CD4-positive, alpha-beta T cell treated with Interleukin-10 for 1 hour (primary cell): ENCODE data around the gene TRIM33.
"Not testable (repeated sequence)": the region's sequence is repeated elsewhere in the genome, so short reads cannot be mapped to it uniquely, and the experiment has no call there.

Experiments used
- DNase-seq: peaks from one replicate; pipeline ENCODE4 v3.0.0-alpha.2; 2020

Gene TRIM33

DNA sequence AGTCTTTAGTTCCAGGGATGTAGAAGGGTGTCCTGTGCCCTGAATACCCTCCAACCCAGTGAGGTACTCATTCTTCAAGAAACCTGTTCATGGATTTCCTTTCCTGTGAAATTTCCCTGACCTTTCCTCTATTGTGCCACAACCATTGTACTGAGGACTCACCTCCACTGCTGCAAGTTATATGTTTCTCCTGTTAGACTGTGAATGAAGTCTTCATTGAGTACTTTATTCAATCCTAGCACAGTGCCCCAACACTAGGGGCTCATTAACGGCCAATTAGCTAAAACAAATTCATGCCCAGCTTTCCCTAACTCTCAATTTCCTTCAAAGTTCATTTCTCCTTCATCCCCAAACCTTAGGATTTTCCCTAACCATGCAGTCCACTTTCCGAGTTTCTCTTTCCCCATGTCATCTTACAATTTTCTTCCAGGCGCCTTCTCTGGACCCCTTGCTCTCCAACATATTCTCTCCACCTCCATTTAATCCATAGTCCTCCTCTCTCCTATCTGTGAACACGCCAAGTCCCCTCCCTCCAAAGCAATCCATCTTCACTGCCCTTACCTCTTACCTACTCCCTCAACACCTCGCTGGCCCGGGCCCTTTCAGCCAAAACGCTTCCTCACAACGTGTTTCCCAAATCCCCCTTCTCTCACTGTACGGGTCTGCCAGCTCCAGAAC, 1.3 kb downstream of the TRIM33 start:
- DNase-seq, result no peak

DNA sequence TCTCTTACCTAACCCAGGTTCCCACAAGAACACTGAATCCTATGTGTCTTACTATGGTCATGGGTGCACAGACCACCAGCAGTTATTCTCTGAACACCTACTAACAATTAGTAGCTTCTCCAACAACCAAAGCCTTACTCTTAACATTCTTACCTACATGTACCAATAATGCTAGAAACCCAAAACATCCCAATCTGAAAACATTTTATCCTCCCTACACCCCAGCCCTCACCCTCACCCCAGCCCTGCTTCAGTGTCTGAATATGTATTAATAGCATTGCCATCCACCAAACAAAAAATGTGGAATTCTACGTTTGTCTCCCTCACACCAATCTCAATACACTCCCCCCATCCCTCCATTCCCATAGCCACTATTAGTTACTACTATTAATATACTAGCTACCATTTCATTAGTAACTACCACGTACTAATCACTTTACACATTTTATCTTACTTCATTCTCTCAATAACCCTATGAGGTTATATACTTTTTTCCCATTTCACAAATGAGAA, 2.6 kb downstream of the TRIM33 start:
- no peak for DNase-seq

DNA sequence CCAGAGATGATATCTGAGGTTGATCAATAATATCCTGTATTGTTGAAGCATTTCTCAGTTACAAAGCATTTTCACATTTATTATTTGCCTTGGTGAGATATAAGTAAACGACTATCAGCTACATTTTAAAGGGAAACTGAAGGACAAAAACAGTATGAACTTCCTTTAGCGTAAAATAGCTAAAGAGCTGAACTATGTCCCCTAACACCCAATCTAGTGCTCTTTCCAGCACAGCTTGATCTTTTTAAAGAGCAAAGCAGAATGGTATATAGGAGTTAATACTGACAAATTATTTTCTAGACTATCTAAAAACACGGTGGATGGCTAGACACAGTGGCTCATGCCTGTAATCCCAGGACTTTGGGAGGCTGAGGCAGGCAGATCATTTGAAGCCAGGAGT, 3.5 kb downstream of the TRIM33 start:
- no peak for DNase-seq

DNA sequence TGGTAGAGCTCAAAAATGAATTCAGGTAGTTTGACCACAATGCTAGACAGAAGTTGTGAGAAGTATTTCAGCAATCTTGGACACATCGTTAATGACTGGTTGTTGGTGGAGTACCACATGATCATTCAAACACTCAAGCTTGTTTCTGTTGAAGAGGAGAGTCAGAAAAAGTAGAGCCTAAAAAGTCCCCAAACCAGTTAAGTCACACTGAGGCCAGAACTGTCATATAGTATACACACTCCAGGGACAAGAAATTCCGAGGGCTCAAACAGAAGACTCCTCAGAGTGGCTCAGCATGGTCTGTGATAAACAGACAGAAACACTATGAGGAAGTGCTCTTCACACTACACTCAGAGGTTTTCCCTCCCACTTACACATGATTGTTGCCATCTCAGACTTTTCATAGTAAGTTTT, 5.8 kb downstream of the TRIM33 start:
- no peak for DNase-seq

DNA sequence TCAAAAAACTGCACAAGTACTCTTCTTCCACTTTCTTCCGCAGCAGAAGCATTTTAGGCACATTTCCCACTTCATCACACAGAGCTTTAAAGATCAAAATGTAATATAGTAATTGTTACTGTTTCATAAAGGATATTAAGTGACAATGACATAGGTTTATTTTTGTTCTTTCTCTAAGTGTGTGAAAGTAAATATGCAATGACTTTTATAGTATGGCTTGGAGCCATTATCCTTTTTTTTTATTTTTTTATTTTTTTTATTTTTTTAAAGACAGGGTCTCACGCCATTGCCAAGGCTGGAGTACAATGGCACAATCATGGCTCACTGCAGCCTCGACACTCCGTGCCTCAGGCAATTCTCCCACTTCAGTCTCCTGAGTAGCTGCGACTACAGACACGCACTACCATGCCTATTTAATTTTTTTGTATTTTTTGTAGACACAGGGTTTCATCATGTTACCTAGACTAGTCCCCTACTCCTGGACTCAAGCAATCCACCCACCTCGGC, 7.0 kb downstream of the TRIM33 start:
- DNase-seq, result no peak

DNA sequence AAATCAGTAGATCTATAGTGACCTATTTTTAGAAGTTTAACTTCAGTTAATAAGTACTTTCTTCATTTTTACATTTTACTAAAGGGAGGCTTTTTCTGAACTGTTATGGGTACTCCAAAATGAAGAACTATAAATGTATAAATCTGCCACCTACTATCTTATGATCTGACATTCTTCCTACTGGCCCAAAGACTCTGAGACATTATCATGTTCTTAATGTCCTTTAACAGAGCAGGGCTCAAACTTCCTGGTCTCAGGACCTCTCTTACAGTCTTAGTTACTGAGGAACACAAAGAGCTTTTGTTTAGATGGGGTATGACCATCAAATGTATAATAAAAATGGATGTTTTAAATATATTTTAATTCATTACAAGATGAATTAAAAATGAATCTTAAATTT, 8.9 kb downstream of the TRIM33 start:
- no peak for DNase-seq

DNA sequence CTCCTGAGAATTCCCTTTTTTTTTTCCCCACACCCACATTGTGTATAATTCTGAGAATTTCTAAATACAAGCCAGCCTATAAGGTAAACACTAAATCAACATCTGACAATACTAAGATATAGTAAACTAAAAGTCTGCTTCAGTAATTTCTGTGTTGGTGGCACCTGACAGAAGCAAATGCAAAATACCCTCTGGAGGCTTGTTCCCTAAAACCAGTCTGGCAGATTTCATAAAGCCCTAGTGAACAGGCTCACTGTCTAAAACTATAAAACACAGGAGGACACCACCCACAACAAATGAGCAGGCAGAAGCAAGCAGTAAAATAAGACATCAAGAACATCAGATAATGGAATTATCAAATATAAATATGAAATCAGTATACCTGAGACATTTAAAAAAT, 11.5 kb downstream of the TRIM33 start:
- no peak for DNase-seq

DNA sequence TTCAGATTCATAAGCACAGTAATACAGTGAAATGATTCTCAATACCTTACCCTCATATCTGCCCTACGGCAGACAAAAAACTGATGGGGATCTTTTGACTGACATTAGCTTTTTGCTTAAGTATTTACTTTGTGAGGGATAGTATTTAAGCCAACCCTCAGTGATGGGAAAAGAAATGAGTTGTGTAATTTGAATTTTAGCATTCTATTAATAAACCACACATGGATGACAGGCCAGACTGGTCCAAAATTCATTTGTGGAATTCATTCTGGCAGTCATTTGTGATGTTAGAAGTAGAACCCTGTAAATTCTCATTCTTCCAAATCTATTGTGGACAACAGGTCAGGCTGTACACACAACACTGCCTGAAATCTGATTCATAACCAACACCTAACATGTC, 14.9 kb downstream of the TRIM33 start:
- DNase-seq, result no peak

DNA sequence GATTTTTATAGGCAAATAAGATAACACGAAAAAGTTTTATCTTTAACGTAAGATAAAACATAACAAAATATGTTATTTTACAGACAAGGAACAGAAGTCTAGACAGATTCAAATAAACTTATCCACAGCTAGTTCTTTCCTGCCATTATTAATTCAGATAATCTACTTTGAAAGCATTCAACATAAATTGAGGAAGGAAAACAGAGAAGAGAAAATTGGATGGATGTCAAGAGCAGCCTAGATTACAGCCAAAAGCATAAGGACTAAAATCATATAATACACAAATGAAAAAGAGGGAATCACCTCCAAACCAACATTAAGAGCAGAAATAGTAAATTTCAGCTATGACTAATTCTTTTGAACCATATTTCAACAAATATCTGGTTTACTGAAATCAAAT, 15.5 kb downstream of the TRIM33 start:
- DNase-seq, result no peak

DNA sequence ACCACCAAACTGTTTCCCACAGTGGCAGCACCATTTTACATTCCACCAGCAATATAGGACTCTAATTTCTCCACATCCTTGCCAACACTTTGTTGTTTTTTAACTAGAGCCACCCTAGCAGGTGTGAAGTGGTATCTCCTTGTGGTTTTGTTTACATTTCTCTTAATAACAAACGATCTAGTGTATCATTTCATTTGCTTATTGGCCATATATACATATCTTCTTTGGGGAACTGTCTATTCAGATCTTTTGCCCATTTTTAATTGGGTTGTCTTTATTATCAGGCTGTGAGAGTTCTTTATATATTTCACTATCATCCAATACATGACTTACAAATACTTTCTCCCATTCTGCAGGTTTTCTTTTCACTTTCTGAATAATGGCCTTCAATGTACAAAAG, 18.0 kb downstream of the TRIM33 start:
- DNase-seq, result no peak

DNA sequence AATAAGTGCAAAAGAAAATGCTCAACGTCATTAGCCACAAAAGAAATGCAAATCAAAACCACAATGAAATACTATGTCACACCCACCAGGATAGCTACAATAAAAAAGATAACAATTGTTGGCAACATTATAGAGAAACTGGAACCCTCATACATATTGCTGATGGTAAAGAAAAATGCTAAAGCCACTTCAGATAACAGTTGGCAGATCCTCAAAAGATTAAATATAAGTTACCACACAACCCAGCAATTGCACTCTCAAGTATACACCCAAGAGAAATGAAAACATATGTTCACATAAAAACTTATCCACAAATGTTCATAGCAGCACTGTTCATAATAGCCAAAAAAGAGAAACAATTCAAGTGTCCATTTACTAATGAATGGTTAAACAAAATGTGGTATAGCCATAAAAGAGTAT, 20.7 kb downstream of the TRIM33 start:
- no peak for DNase-seq

DNA sequence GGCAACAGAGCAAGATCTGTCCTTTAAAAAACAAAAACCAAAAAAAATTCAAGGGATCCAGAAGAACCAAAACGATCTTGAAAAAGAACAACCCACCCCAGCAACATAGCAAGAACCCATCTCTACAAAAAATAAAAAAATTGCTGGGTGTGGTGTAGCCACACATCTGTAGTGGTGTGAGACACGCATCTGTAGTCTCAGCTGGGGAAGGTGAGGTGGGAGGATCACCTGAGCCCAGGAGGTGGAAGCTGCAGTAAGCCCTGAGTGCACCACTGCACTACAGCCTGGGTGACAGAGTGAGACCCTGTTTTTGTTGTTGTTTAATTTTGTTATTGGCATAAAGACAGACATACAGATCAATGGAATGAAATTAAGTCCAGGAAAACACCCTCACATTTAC, 22.3 kb downstream of the TRIM33 start:
- no peak for DNase-seq

DNA sequence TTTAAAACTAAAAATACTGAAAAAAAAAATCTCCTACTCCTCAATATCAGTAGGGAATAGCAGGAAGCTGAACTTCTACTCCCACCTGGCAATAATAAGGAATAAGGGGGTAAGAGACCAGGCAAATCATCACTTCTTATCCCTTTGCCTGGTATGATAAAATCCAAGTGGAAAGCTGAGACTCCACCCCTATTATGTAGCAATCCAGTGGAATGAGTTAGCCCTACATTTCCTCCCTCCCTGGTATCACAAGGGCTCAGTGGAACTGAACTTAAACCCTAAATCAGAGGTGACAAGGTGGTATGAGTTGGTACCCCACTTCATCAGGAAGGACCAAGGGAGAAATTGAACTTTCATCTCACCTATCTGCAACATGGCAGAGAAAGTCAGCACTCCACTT, 25.7 kb downstream of the TRIM33 start:
- no peak for DNase-seq

DNA sequence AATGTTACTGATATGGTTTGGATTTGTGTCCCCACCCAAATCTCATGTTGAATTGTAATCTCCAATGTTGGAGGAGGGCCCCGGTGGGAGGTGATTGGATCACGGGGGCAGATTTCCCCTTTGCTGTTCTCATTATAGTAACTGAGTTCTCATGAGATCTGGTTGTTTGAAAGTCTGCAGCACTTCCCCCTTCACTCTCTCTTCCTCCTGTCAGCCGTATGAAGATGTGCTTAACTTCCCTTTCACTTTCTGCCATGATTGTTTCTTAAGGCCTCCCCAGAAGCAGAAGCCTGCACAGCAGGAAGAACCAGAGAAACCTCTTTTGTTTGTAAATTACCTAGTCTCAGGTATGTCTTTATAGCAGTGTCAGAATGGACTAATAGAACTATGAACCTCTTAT, 28.4 kb downstream of the TRIM33 start:
- peak; percentile 34 for DNase-seq

DNA sequence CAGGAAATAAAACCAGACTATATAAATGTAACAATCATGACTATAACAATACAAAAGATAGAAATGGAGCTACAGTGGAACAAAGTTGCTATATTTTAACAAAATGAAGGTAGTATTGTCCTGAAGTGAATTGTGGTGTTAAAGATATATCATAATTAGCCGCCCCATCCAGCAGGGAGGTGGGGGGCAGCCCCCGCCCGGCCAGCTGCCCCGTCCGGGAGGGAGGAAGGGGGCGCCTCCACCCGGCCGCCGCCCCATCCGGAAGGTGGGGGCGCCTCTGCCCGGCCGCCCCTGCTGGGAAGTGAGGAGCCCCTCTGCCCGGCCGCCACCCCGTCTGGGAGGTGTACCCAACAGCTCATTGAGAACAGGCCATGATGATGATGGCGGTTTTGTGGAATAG, 31.4 kb downstream of the TRIM33 start:
- not testable (repeated sequence) for DNase-seq

DNA sequence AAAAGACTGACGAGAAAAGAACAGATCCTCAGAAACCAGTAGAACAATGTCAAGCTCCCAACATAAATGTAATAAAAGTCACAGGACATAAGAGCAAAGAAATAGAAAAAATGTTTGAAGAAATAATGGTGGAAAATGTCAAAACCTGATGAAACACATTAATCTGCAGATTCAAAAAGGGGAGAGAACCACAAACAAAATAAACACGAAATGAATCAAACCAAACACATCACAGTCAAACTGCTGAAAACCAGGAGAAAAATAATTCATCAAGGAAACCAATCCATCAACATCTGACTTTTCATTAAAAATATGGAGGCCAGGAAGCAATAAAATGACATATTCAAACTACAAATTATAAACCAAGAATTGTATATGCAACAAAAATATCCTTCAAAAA, 31.9 kb downstream of the TRIM33 start:
- DNase-seq, result no peak

DNA sequence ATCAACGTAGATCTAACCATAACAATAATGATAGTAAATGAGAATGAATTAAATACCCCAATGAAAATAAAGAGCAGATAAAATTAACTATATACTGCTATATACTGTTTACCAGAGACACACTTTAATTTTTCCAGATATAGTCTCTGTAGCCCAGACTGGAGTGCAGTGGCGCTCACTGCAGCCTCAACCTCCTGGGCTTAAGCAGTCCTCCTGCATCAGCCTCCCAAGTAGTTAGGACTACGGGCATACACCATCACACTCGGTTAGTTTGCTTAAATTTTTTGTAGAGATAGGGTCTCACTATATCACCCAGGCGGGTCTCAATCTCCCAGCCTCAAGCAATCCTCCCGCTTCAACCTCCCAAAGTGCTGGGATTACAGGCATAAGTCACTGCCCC, 37.2 kb downstream of the TRIM33 start:
- DNase-seq, result no peak

DNA sequence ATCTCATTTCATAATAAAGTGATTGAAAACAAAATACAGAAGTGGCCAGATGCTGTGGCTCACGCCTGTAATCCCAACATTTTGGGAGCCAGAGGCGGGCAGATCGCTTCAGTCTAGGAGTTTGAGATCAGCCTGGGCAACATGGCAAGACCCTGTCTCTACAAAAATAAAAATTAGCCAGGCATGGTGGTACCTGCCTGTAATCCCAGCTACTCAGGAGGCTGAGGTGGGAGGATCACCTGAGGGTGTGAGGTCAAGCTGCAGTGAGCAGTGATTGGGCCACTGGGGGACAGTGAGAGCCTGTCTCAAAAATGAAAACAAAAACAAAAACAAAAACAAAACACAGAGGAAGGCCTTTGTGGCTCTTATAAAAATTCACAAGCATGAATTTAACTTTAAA, 38.6 kb downstream of the TRIM33 start:
- no peak for DNase-seq

DNA sequence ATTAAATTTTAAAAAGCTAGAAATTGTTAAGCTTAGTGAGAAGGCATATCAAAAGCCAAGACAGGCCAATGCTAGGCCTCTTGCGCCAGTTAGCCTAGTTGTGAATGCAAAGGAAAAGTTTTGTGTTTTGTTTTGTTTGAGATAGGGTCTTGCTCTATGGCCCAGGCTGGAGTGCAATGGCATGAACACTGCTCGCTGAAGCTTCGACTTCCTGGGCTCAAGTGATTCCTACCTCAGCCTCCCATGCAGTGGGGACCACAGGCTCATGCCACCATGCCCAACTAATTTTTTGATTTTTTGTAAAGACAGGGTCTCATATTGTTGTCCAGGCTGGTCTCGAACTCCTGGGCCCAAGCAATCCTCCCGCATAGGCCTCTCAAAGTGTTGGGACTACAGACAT, 40.3 kb downstream of the TRIM33 start:
- DNase-seq, result no peak

DNA sequence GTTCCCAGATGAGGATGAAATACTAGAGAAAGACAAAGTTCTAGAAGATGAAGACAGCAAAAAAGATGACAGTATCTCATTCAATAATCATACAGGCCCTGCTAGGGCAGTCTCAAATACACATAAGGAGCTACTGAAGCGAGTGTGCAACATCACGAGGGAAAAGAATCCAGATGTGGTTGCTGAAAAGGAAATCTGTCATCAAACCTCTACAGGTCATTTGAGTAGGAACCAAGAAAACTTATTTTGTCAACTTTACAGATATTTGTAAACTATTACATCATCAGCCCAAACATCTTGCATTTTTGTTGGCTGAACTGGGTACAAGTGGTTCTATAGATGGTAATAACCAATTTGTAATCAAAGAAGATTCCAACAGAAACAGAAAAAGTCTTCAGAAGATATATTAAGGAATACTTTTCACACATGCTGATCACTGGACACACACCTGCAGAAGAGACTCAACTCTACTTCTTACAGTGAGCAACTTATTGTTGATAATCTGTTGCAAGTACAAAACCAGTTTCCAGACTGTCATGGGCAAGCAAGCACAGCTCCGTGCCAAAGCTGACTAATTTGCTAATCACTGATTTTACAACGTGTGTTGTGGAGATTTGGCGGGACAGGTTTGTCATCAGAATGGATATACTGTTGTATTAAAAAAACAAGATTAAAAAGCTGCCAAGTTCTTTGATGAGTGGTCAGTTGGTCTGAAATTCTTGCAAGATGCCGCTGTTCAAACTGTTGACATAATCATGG, 42.1 kb downstream of the TRIM33 start:
- no peak for DNase-seq

DNA sequence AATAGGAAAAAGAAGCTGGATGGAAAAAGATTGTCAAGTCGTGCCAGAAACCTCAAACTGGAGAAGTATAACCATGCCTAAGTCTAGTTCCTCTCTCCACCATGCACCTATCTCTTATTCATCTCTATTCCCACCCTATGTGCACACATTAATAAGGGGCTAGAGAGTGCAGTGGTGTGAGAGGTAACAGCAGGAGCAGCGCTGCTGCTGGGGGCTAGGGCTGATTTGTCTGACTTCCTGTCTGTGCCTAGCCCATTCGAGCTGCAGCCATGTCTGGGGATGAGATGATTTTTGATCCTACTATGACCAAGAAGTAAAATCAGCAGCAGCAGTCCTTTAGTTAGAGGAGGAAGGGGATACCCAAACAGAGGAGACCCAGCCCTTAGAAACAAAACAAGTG, 43.0 kb downstream of the TRIM33 start:
- DNase-seq, result no peak

DNA sequence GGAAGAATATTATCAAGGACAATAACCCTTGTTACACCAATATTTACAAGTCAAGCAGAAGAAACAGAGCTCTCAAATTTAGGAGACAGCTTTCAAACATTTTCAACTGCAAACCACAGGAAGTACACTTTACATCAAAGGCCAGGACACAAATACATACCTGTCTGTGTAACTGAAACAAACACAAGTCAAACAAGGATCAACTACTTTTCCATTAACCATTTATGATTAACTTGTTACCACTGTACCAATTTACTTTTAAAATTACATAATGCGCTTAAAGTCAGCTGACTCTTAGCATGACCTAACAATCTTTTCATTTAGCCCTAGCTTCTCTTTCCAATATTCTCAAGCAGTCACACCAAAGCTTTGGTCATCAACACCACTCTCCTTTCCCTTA, 43.5 kb downstream of the TRIM33 start:
- DNase-seq, result peak; percentile 32

DNA sequence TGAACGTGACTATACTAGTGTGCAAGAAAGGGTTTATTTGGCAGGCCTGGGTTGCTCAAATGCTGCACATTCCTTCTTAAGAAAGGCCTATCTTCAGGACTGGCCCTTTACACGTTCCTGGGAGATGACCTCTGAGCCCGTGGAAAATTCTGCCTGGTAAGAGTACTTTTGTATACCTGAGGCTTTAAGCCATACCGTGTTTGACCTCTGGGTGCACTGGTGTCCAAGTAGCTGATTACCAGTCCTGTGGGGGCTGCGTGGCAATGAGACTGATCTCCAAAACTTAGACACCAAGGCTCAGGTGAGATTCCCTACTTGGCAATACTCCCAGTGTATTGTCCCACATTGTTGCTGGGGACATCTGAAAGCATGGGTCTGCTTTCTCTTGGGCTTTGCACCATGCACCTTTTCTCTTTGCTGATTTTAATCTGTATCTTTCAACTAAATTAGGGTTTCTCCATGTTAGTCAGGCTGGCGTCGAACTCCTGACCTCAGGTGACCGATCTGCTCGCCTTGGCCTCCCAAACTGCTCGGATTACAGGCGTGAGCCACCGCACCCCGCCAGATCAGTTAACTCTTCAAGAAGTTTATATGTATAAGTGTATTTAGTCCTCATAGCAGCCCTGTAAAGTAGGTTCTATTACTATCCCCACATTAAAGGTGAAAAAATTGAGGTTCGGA, 44.5 kb downstream of the TRIM33 start:
- no peak for DNase-seq

DNA sequence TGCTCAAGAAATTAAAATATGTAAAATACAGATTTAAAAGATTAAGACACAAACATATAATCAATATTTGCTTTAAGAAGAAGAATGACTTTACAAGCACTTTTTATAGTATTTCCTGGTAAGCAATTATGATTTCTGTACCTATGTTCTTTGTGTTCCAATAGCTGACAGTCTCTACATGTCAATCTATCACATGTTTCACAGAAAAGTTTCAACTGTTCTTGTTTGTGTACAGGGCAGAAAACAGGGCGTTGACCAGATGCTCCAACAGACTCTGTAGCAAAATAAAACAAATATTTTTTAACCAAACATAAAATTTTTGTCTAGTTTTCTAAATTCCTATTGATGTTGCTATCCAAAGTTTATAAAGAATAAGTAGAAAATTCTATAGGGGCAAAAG, 48.0 kb downstream of the TRIM33 start:
- no peak for DNase-seq
